MM.1S (cell line): Measurements from ENCODE around the gene STARD3NL.
"Not testable (repeated sequence)": the region's sequence is repeated elsewhere in the genome, so short reads cannot be mapped to it uniquely, and the experiment has no call there.

Experiments
- DNase-seq: peaks from one replicate; pipeline ENCODE4 v3.0.0-alpha.2; 2015
- H2AFZ ChIP-seq: fragments of 300-600 bp; sonication (generic); 2 replicates; pipeline ENCODE4 v1.6.0; 2016; ENCODE audit warnings: antibody characterized with exemption, low read length
- H3F3A ChIP-seq: fragments of 300-600 bp; sonication (generic); 2 replicates; pipeline ENCODE4 v1.6.1; 2016; ENCODE audit warnings: mild to moderate bottlenecking, antibody characterized with exemption, low read length, moderate library complexity, mixed read lengths; ENCODE audit not compliant: insufficient read depth
- H3K27ac ChIP-seq: fragments of 300-600 bp; sonication (generic); 2 replicates; pipeline ENCODE4 v1.5.1; 2016; ENCODE audit warnings: mild to moderate bottlenecking, low read length
- H3K27me3 ChIP-seq: fragments of 300-600 bp; sonication (generic); replicated peaks from 2 replicates; pipeline ENCODE4 v1.6.0; 2016; ENCODE audit warnings: low read length; ENCODE audit not compliant: insufficient read depth
- H3K36me3 ChIP-seq: fragments of 300-600 bp; sonication (generic); replicated peaks from 2 replicates; pipeline ENCODE4 v1.6.1; 2016; ENCODE audit warnings: mild to moderate bottlenecking, low read length, mixed read lengths; ENCODE audit not compliant: insufficient read depth
- H3K4me1 ChIP-seq: fragments of 300-600 bp; sonication (generic); 2 replicates; pipeline ENCODE4 v1.6.1; 2016; ENCODE audit warnings: low read length, mixed read lengths
- H3K4me2 ChIP-seq: fragments of 300-600 bp; sonication (generic); 2 replicates; pipeline ENCODE4 v1.6.0; 2016; ENCODE audit warnings: low read depth, low read length
- H3K4me3 ChIP-seq: fragments of 300-600 bp; sonication (generic); 2 replicates; pipeline ENCODE4 v1.5.1; 2016; ENCODE audit warnings: low read length, mixed read lengths
- H3K79me2 ChIP-seq: fragments of 300-600 bp; sonication (generic); 2 replicates; pipeline ENCODE4 v1.6.1; 2016; ENCODE audit warnings: mixed run types, low read length, mixed read lengths
- H3K9ac ChIP-seq: fragments of 300-600 bp; sonication (generic); 2 replicates; pipeline ENCODE4 v1.6.1; 2016; ENCODE audit warnings: low read length, mixed read lengths
- H3K9me2 ChIP-seq: fragments of 300-600 bp; sonication (generic); replicated peaks from 2 replicates; pipeline ENCODE4 v1.6.1; 2016; ENCODE audit warnings: mild to moderate bottlenecking, low read length, mixed read lengths; ENCODE audit not compliant: insufficient read depth
- H3K9me3 ChIP-seq: fragments of 300-600 bp; sonication (generic); replicated peaks from 2 replicates; pipeline ENCODE4 v1.6.1; 2016; ENCODE audit warnings: mild to moderate bottlenecking, low read length, mixed read lengths; ENCODE audit not compliant: insufficient read depth
- H4K20me1 ChIP-seq: fragments of 300-600 bp; sonication (generic); 2 replicates; pipeline ENCODE4 v1.6.1; 2016; ENCODE audit warnings: mild to moderate bottlenecking, low read length, moderate library complexity, mixed read lengths; ENCODE audit not compliant: insufficient read depth
- CTCF ChIP-seq: fragments of 300-600 bp; sonication (generic); IDR thresholded peaks from 2 replicates; pipeline ENCODE4 v1.5.1; 2016; ENCODE audit warnings: antibody characterized with exemption, low read length, mixed read lengths
- EZH2 ChIP-seq: fragments of 300-600 bp; sonication (generic); optimal IDR thresholded peaks from 2 replicates; pipeline ENCODE3; 2017; ENCODE audit warnings: low read depth, mild to moderate bottlenecking, antibody characterized with exemption, low read length, mixed read lengths
- EZH2phosphoT487 ChIP-seq: fragments of 300-600 bp; sonication (generic); IDR thresholded peaks from 2 replicates; pipeline ENCODE4 v1.6.1; 2018; ENCODE audit warnings: antibody characterized with exemption, low read length

STARD3NL gene

GRCh38 chr7:38265958-38266357, 87.9 kb downstream of the STARD3NL start:
- H3K27me3 ChIP-seq, H4K20me1 ChIP-seq, H3K9me2 ChIP-seq, H3K79me2 ChIP-seq, H2AFZ ChIP-seq, H3K9me3 ChIP-seq, H3K9ac ChIP-seq, DNase-seq, H3K27ac ChIP-seq, H3K4me1 ChIP-seq, H3K36me3 ChIP-seq, H3K4me3 ChIP-seq, H3K4me2 ChIP-seq, H3F3A ChIP-seq: not testable (repeated sequence)

DNA sequence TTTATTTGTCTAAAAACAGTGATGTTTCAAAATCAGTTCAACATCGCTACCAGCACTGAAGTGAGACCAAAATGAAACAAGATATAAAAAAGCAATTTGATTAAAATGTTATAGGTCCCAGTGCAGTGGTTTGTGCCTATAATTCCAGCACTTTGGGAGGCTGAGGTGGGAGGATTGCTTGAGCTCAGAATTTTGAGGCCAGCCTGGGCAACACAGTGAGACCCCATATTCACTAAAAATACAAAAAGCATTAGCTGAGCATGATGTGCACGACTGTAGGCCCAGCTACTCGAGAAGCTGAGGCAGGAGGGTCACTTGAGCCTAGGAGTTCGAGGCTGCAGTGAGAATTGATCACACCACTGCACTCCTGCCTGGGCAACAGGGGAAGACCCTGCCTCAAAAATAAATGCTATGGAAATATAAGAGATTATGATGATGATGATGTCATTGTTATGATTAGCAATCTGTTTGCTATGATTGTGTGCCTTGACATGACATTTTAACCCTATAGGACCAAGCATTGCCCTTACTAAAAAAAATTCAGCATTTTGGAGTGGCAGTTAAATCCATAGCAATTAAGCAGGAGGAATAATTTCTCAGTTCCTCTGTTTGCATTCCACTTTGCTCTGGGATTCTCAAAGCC, 91.8 kb downstream of the STARD3NL start:
- H4K20me1 ChIP-seq, H3F3A ChIP-seq, H3K27ac ChIP-seq, H3K4me3 ChIP-seq, H3K9me2 ChIP-seq, H3K79me2 ChIP-seq, H3K36me3 ChIP-seq, H3K9me3 ChIP-seq, DNase-seq, H3K9ac ChIP-seq, H3K4me2 ChIP-seq, H3K27me3 ChIP-seq, H3K4me1 ChIP-seq, H2AFZ ChIP-seq: not testable (repeated sequence)

DNA sequence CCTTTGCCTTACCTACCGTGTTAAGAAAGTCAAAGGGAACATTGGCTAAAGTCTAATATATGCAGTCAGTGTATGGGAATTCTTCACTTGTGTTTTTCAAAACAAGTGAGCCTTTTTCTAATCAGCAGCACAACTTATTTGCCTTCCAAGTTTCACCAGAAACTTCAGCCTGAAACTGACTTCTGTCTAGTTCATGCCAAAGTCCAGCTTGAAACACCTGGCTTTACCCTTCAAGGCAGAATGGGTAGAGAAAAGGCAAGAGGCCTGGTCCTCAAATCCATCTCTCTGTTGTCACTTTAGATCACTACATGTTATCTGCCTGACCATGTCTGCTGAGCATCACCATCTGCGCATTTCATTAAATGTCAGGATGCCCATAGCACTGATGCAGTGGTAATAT, 92.4 kb downstream of the STARD3NL start:
- not testable (repeated sequence) for H3K79me2 ChIP-seq, DNase-seq, H2AFZ ChIP-seq, H3K36me3 ChIP-seq, H3K4me3 ChIP-seq, H3K27me3 ChIP-seq, H4K20me1 ChIP-seq, H3K4me2 ChIP-seq, H3K4me1 ChIP-seq, H3K9ac ChIP-seq, H3K9me2 ChIP-seq, H3K9me3 ChIP-seq, H3F3A ChIP-seq, H3K27ac ChIP-seq

DNA sequence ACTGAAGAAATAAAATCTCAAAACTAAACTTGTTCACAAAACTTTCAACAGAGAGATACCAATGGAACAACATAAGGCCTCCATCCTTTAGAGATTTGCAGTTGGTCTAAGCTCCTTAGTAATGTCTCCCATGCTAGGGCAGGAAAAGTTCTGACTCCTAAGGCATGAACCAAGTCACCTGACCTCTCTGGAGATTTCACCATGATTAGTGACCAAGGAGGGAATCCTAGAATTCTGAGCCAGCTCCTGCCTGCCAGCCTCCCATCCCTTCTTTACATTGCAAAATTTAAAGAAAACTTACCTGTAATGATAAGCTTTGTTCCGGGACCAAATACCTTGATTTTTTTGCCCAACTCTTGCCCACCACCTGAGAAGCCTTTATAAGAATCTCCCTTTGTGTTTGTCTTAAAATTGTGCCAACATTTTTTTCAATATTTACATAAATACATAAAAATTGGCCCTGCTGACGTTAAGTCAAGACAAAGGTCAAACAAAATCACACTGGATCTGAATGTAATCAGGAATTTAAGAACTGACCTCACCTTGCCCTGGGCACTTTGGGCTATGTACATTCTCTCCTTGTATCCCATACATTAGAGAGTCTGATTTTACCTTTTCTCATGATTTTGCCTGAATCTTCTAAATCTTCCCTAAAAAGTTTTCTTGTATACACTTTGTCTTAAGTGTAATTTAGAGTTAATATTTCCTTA, 95.4 kb downstream of the STARD3NL start, which contains the start of gene TARP:
TARP (minus strand) TSS at position 351 of the 710 bp plus-strand sequence.
- Histone ChIP-seq H3K9me3 (no peaks in the 10 kb centered on the region), H3K27ac (no peak within 1 kb of the TSS), H3K4me3 (no peak within 1 kb of the TSS), H3K9me2 (no peaks in the 10 kb centered on the region), H3K9ac (no peak within 1 kb of the TSS), H3K36me3 (no peaks in the 10 kb centered on the region), H2AFZ (no peak within 1 kb of the TSS), H4K20me1 (no peaks in the 10 kb centered on the region), H3F3A (no peaks in the 10 kb centered on the region), H3K4me2 (no peak within 1 kb of the TSS), H3K79me2 (no peaks in the 10 kb centered on the region), H3K4me1 (no peaks in the 10 kb centered on the region), H3K27me3 (no peaks in the 10 kb centered on the region)
- DNase-seq: no peak
- TF ChIP-seq EZH2phosphoT487: no peak
- no peak for TF ChIP-seq CTCF
- no peak for TF ChIP-seq EZH2

- Histone ChIP-seq H3K9me2 (no peaks in the 10 kb centered on the region), H3K4me3 (no peak overlapping the region), H3K9ac (no peak overlapping the region), H3F3A (no peaks in the 10 kb centered on the region), H3K4me1 (no peaks in the 10 kb centered on the region), H3K36me3 (no peaks in the 10 kb centered on the region), H3K27ac (no peak overlapping the region), H3K9me3 (no peaks in the 10 kb centered on the region), H3K4me2 (no peak overlapping the region), H3K27me3 (no peaks in the 10 kb centered on the region), H4K20me1 (no peaks in the 10 kb centered on the region), H3K79me2 (no peaks in the 10 kb centered on the region), H2AFZ (no peak overlapping the region)
- no peak for TF ChIP-seq EZH2phosphoT487
- no peak for TF ChIP-seq EZH2
- TF ChIP-seq CTCF: no peak
- no peak for DNase-seq
Measured at GRCh38 chr7:38274486-38274885, 96.4 kb downstream of the STARD3NL start.
